ENCODE results near the gene FCHO1.
"Not testable (repeated sequence)": the region's sequence is repeated elsewhere in the genome, so short reads cannot be mapped to it uniquely, and the experiment has no call there.

The FCHO1 gene

DNA sequence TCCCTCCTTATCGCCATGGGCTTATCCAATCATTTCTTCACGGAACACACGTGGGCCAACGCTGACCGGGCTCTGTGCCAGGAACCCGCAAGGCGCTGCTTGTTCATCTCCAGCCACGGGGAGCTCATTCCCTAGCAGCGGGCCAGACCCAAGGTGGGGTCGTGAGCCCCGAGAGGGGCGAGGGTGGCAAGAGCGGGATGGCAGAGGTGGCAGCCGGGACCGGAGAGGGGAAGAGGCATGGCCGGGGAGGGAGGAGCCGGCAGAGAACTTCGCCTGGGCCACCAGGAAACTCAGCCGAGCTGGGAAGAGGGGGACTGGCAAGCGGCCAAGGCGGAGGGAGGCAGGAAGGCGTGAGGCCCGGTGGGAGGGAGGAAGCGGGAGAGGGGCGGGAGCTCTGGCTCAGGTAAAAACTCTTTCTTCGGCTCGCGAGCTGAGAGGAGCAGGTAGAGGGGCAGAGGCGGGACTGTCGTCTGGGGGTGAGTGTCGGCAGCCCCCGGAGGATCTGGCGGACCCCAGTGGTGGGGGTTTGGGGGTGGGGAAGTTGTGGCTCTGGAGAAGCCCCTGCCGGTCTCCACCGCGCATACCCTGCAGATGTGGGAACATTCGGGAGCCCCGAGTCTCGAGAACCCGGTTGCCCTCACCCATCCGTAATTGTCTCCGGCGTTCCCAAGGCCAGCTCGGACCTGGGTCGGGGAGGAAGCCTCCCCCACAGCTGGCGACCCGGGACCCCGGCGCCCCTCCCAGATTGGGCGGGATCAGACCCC, 43.6 kb downstream of the FCHO1 start, which contains the start of gene B3GNT3:
Gene B3GNT3, plus strand, starts transcription at position 408 of the 764 bp plus-strand sequence. CDS start 12,670 bp downstream, outside the sequence.
- DNase-seq (ENCODE audit: low read depth): no peak

- no peak for DNase-seq (ENCODE audit: low read depth)
Observed at GRCh38 chr19:17795495-17795856, 44.2 kb downstream of the FCHO1 start.

DNA sequence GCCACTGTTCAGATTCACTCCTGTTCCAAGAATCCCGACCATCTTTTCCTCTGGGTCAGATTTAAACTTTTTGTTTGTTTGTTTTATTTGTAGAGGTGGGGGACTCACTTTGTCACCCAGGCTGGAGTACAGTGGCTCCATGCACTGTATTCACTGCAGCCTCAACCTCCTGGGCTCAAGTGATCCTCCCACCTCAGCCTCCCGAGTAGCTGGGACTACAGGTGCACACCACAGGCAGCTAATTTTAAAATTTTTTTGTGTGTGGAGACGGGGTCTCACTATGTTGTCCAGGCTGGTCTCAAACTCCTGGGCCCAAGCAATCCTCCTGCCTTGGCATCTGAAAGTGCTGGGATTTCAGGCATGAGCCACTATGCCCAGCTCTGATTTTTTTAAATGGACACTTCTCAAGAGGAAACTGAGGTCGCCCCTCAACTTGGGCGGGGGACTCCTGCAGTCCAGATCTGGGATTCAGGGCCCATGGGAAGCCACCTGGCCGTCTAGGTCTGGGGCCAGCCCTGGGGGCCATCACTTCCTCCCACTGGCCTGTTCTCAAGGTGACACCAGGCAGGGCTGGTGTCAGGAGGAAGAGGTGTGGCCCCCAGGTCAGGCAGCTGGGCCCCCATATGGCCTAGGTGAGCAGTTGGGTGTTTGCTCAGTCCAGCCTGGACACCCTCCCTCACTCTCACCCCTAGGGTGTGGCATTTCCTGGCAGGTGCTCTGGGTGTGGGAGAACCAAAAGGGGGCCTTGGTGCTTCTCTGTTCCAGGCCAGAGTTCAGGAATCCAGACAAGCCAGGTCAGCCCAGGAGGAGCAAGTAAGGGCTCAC, 44.9 kb downstream of the FCHO1 start:
- DNase-seq (ENCODE audit: low read depth): no peak

DNA sequence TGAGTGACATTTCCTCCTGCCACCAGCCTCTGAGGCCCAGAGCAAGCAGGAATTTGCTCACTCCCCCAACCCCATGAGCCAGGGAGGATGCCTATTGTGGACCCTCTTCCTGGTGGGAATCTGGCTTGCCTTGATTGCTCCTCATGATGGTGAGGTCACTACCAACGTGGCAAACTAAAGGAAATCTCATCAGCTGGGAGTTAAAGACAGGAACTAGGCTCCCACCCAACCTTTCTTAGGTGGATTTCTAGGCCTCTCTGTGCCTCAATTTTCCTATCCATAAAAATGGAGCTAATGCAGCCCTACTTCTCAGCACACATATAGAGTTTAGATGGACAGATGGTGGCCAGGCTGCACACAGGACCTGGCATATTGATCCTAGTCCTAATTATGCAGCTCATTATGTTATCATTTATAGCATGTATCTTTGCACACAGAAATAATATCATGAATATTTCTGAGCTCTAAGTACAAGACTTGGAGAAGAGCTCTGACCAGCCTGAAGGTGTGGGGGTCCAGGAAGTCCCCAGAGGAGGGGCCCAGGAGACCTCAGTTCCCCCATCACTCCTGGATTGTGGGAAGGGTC, 45.7 kb downstream of the FCHO1 start:
- no peak for DNase-seq (ENCODE audit: low read depth)

- no peak for DNase-seq (ENCODE audit: low read depth)
Observed at GRCh38 chr19:17797424-17798201, 46.3 kb downstream of the FCHO1 start.

- not testable (repeated sequence) for DNase-seq (ENCODE audit: low read depth)
Observed at GRCh38 chr19:17798599-17798998, 47.3 kb downstream of the FCHO1 start.

GRCh38 chr19:17802137-17802858, 51.0 kb downstream of the FCHO1 start:
- DNase-seq (ENCODE audit: low read depth): no peak

GRCh38 chr19:17803264-17803896, 52.1 kb downstream of the FCHO1 start:
- no peak for DNase-seq (ENCODE audit: low read depth)

DNA sequence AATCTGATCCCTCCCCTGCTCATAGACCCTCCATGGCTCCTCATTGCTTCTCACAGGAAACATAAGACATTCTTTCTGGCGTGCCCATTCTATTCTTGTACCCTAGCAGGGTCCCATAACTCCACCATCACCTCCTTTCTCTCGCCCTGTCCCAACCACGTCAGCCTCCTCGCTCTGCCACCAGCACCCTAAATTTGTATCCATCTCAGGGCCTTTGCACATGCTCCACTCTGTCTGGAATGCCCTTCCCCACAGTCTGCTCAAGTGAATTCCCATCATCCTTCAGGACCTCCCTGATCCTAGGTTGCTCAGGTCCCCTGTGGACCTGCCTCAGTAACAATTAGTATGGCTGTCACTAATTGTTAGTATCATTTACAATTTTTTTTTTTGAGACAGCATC, 54.1 kb downstream of the FCHO1 start:
- no peak for DNase-seq (ENCODE audit: low read depth)

DNA sequence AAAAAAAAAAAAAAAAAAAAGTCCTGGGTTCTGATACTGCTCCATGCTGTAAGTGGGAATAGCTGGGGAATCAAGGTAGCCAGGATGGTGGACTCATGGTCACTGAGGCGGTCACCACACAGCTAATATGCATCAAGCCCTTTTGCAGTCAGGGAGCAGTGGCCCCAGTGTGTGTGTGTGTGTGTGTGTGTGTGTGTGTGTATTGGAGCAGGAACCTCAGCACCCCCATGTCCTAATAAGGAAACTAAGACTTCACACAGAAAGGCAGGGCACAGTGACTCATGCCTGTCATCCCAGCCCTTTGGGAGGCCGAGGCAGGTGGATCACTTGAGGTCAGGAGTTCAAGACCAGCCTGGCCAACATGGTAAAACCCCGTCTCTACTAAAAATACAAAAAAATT, 55.7 kb downstream of the FCHO1 start:
- no peak for DNase-seq (ENCODE audit: low read depth)

DNA sequence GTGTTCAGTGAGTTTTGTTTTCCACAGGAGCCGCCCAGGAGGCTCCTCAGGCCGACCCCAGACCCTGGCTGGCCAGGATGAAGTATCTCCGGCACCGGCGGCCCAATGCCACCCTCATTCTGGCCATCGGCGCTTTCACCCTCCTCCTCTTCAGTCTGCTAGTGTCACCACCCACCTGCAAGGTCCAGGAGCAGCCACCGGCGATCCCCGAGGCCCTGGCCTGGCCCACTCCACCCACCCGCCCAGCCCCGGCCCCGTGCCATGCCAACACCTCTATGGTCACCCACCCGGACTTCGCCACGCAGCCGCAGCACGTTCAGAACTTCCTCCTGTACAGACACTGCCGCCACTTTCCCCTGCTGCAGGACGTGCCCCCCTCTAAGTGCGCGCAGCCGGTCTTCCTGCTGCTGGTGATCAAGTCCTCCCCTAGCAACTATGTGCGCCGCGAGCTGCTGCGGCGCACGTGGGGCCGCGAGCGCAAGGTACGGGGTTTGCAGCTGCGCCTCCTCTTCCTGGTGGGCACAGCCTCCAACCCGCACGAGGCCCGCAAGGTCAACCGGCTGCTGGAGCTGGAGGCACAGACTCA, 56.5 kb downstream of the FCHO1 start:
- DNase-seq (ENCODE audit: low read depth): no peak

- no peak for DNase-seq (ENCODE audit: low read depth)
Observed at GRCh38 chr19:17811103-17811502, 59.8 kb downstream of the FCHO1 start.

GRCh38 chr19:17811681-17812080, 60.4 kb downstream of the FCHO1 start:
- no peak for DNase-seq (ENCODE audit: low read depth)

- DNase-seq (ENCODE audit: low read depth): no peak
Observed at GRCh38 chr19:17812099-17812498, 60.8 kb downstream of the FCHO1 start.

DNA sequence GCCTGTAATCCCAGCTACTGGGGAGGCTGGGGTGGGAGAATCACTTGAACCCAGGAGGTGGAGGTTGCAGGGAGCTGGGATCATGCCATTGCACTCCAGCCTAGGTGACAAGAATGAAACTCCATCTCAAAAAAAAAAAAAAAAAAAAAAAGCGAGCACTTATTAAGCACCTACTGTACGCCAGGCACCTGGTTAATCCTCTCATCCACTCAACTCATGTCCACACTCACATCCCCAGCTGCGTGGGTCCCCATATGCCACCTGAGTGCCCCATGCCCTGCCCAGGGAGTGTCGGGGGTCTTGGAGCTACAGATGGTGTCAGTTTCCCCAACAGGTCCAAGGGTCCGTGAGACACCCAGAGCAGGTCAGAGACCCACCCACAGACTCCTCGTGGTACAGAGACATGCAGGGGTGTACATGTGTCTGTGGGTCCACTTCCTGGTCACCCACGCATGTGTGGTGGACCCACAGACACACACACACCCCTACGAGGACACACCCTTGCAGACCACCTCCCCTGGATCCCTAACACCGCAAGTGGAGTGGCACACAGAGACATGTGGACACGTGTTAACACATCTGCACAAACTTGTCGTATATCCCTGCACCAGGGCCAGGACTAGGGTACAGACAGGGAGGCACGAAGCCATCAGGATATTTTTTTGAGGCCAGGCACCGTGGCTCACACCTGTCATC, 66.5 kb downstream of the FCHO1 start:
- DNase-seq (ENCODE audit: low read depth): no peak

DNA sequence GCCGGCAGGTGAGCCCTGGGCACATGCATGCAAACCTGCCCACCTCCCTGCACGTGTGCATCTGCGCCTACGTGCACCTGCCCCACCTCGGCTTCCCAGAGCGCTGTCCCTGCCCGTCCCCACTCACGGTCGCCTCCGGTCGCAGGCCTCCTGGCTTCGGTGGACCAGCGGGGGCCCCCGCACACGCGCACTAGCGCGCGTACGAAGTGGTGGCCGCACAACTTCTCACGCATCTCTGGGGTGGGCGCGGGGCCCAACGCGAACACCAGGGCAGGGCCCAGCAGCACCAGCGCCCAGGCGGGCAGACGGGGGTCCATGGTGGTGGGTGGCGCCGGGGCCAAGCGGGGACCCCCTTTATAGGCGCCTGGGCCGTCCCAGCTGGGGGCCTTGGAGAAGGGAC, 69.9 kb downstream of the FCHO1 start, which contains the start of gene INSL3:
Gene INSL3, minus strand, starts transcription at position 330 of the 400 bp plus-strand sequence. Its CDS starts 13 bp downstream, at position 317.
- no peak for DNase-seq (ENCODE audit: low read depth)

DNA sequence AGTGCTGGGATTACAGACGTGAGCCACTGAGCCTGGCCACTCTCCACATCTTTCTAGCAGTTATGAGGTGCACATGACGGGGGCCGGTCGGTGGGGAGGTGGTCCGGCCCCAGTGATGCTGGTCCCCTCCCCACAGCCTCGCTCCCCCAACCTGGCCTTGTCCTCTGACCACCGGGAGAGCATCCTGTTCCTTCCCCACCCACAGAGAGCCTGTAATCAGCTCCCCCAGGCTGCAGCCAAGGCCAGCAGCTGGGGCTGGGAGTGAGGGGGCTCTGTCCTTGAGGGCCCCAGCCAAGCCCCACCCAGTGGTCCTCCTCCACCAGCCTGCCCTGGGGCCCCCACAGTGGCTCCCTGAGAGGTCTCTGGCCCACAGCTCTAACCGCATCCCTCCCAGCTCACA, 73.1 kb downstream of the FCHO1 start:
- no peak for DNase-seq (ENCODE audit: low read depth)

- DNase-seq (ENCODE audit: low read depth): no peak
Observed at GRCh38 chr19:17826508-17827056, 75.3 kb downstream of the FCHO1 start.

DNA sequence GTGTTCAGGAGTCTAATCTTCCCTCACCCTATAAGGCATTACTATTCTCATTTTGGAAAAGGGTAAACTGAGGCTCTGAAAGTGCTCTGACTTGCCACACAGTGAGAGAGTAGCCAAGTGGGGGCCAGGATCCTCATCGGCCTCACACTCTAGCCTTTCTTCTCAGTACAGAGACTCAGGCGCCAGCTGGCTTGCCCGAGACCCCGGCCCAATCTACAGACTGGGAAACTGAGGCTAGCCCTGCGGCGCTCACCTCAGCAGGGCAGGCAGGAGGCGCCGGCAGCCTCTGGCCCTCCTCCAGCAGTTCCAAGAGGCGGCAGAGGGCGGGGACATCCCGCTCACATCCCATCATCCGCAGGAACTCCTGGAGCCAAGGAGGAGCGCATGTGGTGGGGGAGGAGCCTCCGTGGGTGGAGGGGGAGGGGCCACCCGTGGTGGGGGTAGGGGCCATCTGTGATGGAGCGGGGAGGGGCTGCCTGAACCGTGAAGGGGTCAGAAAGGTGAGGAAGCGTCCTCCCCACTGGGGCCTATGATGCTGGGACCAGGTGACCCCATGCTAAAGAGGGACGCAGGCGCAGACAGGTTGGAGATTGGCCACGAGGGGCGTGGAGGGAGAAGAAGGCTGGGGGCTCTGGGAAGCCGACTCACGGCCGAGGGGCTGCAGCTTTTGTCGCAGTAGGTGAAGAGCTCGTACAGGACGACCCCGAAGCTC, 78.7 kb downstream of the FCHO1 start:
- no peak for DNase-seq (ENCODE audit: low read depth)
